Activated CD4-positive, alpha-beta T cell treated with anti-CD3 and anti-CD28 coated beads for 24 hours (primary cell): ENCODE results near the gene OR11L1.

Experiments
- DNase-seq, 2 donors: peaks; one replicate each; pipeline ENCODE4 v3.0.0-alpha.2; 2020; ENCODE audit warnings: low read depth in 2 of 2

Gene OR11L1, protein sequence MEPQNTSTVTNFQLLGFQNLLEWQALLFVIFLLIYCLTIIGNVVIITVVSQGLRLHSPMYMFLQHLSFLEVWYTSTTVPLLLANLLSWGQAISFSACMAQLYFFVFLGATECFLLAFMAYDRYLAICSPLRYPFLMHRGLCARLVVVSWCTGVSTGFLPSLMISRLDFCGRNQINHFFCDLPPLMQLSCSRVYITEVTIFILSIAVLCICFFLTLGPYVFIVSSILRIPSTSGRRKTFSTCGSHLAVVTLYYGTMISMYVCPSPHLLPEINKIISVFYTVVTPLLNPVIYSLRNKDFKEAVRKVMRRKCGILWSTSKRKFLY

DNA sequence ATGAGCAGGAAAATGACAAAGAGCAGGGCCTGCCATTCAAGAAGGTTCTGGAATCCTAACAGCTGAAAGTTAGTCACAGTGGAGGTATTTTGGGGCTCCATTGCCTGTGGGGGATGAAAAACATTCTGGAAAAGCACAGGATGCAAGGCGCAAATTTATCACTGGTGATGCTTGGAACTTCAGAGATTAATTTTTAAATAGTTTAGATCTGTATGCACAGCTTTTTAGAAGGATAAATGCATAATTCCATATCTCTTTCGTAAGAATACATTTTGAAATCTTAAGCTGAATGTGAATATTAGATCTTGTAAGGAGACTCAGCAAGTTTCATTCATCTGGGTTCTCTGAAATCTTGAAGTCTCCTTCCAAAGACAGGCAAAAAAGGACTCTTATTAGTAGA, at the start of gene OR11L1:
OR11L1 (minus strand) TSS at position 101 of the 400 bp plus-strand sequence; CDS start at position 101, 0 bp downstream.
- DNase-seq: no peak

DNA sequence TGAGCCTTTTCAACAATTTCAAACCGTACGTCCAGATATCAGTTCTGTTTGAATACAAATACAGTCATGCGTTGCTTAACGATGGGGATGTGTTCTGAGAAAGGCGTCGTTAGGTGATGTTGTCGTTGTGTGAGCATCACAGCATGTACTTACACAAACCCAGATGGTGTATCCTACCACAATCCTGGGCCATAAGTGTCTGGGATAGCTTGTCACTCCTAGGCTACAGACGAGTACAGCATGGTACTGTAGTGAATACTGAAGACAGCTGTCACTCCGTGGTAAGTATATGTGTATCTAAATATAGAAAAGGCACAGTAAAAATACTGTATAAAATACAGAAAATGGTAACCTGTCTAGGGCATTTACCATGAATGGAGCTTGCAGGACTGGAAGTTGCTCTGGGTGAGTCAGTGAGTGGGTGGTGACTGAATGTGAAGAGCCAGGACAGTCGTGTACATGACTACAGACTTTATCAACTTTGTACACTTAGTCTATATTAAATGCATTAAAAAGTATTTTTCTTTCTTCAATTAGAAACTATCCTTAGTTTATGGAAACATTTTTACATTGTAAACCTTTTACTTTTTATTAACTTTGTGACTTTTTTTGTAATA, 43.2 kb upstream of the OR11L1 start:
- DNase-seq: no peak

DNA sequence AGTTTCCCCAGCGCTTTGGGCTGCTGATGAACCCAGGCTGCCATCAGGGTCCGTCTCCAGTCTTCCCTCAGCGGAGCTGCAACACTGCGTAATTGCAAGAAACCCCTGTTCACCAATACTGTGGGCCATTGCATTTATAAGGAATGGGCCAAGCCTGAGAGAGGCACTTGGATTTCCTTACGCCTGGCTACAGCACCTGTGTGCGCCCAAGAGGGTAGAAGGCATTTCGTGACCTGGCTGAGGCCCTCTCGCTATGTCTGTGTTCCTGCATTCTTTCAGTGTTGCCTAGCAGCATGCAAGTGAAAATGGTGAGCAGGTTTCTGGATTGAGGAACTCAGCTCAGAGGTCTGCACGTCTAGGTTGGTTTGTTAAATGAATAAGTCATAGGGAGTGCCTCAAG, 41.6 kb upstream of the OR11L1 start:
- no peak for DNase-seq

- DNase-seq: no peak
Observed at GRCh38 chr1:247865416-247865815, 23.7 kb upstream of the OR11L1 start.

DNA sequence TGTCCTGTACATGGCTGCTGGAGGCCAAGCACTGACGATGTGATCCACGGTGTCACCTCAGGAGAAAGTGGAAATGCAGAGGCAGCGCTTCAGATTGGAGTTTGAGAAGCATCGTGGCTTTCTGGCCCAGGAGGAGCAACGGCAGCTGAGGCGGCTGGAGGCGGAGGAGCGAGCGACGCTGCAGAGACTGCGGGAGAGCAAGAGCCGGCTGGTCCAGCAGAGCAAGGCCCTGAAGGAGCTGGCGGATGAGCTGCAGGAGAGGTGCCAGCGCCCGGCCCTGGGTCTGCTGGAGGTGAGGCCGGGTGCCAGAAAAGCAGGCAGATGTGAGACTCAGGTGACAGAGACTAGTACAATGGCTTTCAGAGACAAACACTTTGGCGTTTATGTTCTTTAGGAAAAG, 22.9 kb upstream of the OR11L1 start:
- no peak for DNase-seq

- DNase-seq: no peak
Observed at GRCh38 chr1:247862756-247863155, 21.1 kb upstream of the OR11L1 start.

DNA sequence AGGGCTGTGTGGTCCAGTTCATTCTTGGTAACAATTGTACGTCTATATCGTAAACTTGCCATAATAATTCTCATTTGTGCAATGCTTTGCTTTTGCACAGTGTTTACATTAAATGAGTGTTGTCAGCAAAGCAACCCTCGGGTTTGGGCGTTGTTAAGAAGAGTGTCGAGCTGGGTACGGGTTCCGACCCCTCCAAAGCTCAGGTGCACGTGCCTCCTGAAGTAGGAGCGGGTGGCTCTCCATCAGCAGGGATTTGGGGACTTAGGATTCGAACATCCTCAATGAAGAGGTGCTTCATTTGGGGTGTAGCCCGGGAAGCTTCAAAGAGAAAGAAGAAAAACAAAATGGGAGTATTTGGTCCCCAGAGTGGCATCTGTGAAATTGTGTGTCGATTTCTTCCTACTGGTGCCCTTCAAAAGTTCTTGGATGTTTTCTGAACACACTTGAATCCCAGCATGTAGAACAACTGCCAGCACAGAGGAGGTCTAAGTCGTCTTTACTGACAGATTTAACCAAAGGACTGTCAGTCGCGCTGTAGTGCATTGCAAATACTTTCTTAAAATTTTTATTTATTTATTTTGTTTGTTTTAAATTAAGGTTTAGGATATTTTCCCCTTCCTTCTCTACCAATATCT, 16.4 kb upstream of the OR11L1 start:
- DNase-seq: no peak

- peak; percentile 1 to 22 for DNase-seq
Observed at GRCh38 chr1:247857069-247857984, 15.6 kb upstream of the OR11L1 start, which contains the start of gene TRIM58. TRIM58 (plus strand) TSS chr1:247857187; CDS start chr1:247857247, 60 bp downstream.

DNA sequence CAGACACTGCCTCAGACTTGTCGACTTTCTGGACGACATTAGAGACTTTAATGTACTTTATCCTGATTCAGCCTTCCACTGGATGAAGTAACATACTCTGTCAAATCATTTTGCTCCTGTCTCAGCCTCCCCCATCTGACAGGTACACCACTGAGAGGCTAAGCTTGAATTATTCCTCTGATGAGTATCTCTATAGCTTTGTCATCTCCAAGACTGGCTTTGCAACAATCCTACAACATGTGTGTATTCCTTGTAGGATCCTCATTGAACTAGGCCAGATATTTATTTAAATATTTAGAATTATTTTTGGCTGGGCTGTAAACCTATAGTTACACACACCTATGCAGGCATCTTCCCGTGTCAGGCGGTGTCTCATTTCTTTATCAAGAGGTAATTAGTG, 14.2 kb upstream of the OR11L1 start:
- no peak for DNase-seq

DNA sequence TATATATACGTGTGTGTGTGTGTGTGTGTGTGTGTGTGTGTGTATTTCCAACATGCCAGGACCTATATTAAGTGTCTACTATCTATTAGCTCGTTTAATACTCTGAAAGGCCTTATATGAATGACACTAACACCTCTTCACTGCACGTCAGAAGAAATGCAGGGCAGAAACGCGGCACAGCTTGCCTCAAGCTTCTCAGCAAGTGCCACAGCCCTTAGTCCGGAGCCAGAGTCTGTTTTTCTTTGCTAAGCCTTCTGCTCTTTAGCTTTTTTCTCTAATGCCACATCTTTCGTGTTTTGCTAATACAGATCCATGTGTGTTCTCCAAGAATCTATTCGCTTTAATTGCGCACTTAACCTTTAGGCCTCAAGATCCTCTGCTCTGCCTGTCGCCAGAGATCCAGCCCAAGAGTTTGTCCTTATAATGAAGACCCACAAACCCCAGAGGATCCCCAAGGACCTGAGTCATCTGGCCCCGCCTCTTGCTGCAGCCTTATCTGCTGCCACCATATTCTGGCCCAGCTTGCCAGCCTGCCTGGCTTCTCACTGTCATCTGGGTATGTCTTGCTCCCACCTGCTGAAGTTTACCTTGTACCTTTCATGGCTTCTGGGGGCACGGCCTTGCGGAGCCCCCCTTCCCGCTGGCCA, 13.3 kb upstream of the OR11L1 start:
- DNase-seq: no peak

DNA sequence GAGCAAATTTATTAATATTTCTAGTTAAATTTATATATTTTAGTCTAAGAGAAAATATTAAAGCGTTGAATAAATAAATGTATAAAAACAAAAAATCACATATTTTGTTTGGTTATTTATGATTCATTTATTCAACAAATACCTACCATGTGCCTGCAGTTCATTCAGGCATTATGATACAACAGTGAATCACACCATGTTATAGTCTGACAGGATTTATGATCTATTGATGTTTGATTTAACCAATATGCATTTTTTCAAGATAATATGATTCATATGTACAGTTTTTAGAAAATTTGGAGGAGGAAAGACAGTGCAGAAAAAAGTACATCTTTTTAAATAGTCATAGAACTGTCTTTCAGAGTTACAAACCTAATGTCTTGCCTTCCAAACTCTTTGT, 7.9 kb upstream of the OR11L1 start:
- DNase-seq: no peak

- DNase-seq: no peak
Observed at GRCh38 chr1:247848346-247848745, 6.7 kb upstream of the OR11L1 start.

GRCh38 chr1:247845693-247846017, 4.0 kb upstream of the OR11L1 start:
- DNase-seq: no peak

GRCh38 chr1:247845011-247845692, 3.5 kb upstream of the OR11L1 start:
- no peak for DNase-seq

DNA sequence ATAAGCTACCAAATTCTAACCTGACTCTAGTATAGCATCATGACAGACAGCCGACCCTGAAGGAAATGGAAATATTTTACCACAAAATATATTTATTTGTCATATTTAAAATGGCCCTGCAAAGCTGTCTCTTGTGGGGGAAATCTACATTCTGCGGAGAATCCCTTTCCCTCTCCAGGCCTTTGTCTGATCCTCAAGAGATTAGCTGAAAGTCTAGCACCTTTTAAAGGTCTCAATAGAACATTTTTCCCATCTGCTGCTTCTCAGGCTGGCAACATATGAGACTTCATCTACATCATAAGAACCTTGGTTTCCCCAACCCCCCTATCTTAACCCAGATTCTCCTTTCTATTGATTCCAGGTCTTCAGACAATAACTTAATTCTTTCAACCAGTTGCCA, 1.7 kb upstream of the OR11L1 start:
- DNase-seq: no peak

DNA sequence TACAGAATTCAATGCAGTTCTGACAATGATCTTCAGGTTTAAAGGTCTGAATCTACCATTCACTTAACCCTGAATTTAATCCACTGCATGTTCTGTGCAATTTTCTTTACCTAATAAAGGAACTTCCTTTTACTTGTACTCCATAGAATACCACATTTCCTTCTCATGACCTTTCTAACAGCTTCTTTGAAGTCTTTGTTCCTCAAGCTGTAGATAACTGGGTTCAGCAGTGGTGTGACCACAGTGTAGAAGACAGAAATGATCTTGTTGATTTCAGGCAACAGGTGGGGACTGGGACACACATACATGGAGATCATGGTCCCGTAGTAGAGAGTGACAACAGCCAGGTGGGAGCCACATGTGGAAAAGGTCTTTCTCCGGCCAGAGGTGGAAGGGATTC, 878 bp downstream of the OR11L1 start:
- DNase-seq: no peak

DNA sequence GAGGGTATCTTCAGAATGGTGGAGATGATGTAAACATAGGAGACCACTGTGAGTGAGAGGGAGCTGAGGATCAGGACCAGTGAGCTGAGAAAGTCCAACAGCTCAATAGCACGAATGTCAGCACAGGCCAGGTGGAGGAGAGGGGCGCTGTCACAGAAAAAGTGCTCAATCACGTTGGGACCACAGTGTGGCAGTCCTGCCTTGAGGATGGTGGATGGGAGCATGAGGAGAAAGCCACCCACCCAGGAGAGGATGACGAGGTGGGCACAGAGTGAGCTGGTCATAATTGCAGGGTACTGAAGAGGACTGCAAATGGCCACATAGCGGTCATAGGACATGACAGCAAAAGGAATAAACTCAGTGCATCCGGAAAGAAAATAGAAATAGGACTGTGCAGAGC, 8.1 kb downstream of the OR11L1 start:
- no peak for DNase-seq

DNA sequence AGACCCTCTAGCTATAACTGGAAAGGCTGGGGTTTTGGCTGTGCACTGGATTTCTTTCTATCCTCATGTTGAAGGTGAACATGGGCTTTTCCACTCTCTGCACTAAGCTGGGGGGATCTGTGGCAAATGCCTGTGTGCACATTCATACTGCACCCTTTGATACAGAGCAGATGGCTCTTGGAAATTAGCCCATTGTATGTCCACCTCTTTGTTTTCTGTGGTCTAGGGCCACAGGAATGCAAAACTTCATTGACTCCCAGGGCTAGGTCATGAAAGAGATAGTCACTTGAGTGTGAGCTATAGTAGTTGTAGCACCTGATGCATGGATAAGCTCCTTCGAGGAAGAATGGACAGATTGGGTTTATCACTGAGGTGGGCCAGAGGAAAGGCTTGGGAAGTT, 12.0 kb downstream of the OR11L1 start:
- DNase-seq: no peak

DNA sequence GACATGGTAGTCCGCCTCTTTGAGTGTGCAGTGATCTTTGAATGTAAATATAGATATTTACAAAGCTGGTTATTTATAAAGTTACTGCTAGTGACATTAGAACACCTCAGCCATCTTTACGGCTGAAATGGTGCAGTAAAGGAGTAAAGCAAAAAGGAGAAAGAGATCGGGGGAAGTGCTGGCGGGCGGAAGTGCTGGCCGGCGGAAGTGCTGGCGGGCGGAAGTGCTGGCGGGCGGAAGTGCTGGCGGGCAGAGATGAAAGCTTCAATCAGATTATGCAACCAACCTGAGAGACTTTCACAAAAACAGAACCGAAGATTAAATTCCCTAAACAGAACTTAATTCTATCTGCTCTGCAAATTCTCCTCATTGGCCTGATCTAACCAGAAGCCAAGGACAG, 16.3 kb downstream of the OR11L1 start:
- DNase-seq: no peak

DNA sequence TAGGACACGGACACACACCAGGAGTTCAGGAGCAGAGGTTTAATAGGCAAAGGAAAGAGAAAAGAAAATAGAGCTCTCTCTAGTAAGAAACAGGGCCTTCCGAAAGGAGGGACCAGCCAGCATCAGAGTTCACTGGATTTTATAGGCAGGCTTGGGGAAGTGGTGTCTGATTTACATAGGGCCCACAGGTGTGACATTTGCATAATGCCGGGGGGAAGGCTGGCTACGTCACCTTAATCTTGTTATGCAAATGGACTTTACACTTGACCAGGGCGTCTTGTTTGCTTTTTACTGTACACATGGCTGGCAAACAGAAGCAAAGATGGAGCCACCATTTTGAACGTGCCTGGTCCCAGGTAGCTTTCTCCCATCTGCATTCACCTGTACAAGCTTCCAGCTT, 17.7 kb downstream of the OR11L1 start, which contains the start of gene OR14A16:
OR14A16 (minus strand) TSS at position 97 of the 400 bp plus-strand sequence. CDS start 8,390 bp downstream, outside the sequence.
- no peak for DNase-seq

DNA sequence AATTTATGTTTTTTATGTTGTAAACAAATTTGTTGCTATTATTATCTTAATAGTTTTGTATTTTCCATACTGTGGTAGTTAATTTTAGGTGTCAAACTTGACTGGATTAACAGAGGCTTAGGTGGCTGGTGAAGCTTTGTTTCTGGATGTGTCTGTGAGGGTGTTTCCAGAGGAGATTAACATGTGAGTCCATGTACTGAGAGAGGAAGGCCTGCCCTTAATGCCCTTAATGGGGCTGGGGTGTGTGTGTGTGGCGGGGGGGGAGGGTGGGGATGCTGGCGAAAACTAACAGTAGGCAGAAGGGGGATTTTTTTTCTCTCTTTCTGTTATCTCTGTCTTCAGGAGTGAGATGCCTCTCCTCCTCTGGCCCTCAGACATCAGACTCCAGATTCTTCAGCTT, 19.6 kb downstream of the OR11L1 start:
- DNase-seq: no peak
